LHCN-M2 (cell line): Measurements from ENCODE around the gene FAM83C. TPM values are rescaled to one million over a fixed set of nuclear protein-coding genes. Genes with fewer than 3 reads are reported as not detected.

Experiments used
- DNase-seq: peaks from one replicate; pipeline ENCODE4 v3.0.0-alpha.2; 2012; ENCODE audit warnings: low read depth
- total RNA-seq: library from RNA; depleted of rRNA; stranded (reverse); fragments of >200 nt; gene quantifications from 2 replicates; pipeline ENCODE4 v1.2.3, GENCODE V29; 2014; rRNA removed

Gene FAM83C
- total RNA-seq, 1 experiment from 2014 or later: not detected

DNA sequence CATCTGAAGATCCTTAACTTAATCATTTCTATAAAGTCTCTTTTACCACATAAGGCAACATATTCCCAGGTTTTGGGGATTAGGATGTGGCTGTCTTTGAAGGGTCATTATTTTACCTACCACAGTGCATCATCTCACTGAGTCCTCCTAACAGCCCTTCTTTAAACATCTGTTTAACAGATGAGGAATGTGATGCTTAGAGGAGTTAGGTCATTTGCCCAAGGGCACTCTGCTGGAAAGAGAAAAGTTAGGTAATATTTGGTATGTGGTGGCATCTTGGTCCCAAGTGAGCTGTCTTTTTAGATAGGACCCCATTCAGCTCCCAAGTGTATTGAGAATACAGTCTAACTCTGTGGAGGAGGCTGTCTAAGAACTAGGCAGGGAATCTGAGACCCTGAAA, 54.7 kb downstream of the FAM83C start:
- no peak for DNase-seq

DNA sequence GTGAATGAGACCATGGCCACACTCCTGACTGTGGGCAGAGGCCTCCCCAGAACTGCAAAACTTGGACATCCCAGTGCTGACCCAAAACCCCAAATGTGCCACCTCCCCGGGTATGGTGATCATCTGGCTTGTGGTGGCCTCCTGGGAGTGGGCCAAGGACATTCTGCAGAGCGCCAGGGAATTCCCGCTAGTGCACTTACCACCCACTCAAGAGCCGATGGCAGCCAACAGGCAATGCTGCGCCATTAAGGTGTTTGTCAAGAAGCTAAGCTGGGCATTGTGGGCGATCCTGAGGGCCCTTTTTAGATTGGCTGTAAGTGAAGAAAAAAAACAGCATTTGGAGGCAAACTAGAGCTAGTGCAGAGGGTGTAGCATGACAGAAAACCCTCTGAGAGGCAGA, 56.3 kb downstream of the FAM83C start:
- no peak for DNase-seq

Other genes starting within 250 kb of the FAM83C start
- gene TRPC4AP, start 199.6 kb downstream of the FAM83C start, total RNA-seq: 57.1 and 64.8 TPM in 2 replicates
- 34.7 and 40.6 TPM in 2 replicates for gene EDEM2, start 145.1 kb downstream of the FAM83C start, total RNA-seq
- gene PROCR, start 120.4 kb downstream of the FAM83C start, total RNA-seq: 44.4 and 44.5 TPM in 2 replicates
- gene MMP24, start 65.7 kb downstream of the FAM83C start, total RNA-seq: 0.26 and 0.69 TPM in 2 replicates
- gene MMP24OS, start 14.3 kb downstream of the FAM83C start, total RNA-seq: 28.1 and 33.6 TPM in 2 replicates
- gene EIF6, start 7.7 kb downstream of the FAM83C start, total RNA-seq: 265 and 277 TPM in 2 replicates
- 50.8 and 61.2 TPM in 2 replicates for gene UQCC1, start 119.5 kb upstream of the FAM83C start, total RNA-seq
- 2.5 and 3.9 TPM in 2 replicates for gene GDF5, start 145.8 kb upstream of the FAM83C start, total RNA-seq
- gene CEP250, start 163.2 kb upstream of the FAM83C start, total RNA-seq: 50.3 and 64.0 TPM in 2 replicates
- gene C20orf173, start 237.2 kb upstream of the FAM83C start, total RNA-seq: not detected in 2 replicates
- gene ERGIC3, start 249.7 kb upstream of the FAM83C start, total RNA-seq: 239 and 270 TPM in 2 replicates